ENCODE measurements around the gene FSIP1.

The FSIP1 gene

GRCh38 chr15:39591896-39592315 is 190.7 kb downstream of the FSIP1 start:
- DNase-seq (ENCODE audit: extremely low read depth, low read depth): peak; percentile 30
- TF ChIP-seq CTCF (IDR thresholded peaks at IDR 0.05; ENCODE audit: low read depth, low read length): no peak

- no peak for TF ChIP-seq CTCF (IDR thresholded peaks at IDR 0.05; ENCODE audit: low read depth, low read length)
- peak; percentile 36 for DNase-seq (ENCODE audit: extremely low read depth, low read depth)
Observed at GRCh38 chr15:39591141-39591895, 191.3 kb downstream of the FSIP1 start.

- no peak for TF ChIP-seq CTCF (IDR thresholded peaks at IDR 0.05; ENCODE audit: low read depth, low read length)
- peak; percentile 40 for DNase-seq (ENCODE audit: extremely low read depth, low read depth)
Observed at GRCh38 chr15:39589815-39590644, 192.6 kb downstream of the FSIP1 start.

GRCh38 chr15:39589193-39589814 is 193.3 kb downstream of the FSIP1 start:
- peak; percentile 55 for DNase-seq (ENCODE audit: extremely low read depth, low read depth)
- no peak for TF ChIP-seq CTCF (IDR thresholded peaks at IDR 0.05; ENCODE audit: low read depth, low read length)

DNA sequence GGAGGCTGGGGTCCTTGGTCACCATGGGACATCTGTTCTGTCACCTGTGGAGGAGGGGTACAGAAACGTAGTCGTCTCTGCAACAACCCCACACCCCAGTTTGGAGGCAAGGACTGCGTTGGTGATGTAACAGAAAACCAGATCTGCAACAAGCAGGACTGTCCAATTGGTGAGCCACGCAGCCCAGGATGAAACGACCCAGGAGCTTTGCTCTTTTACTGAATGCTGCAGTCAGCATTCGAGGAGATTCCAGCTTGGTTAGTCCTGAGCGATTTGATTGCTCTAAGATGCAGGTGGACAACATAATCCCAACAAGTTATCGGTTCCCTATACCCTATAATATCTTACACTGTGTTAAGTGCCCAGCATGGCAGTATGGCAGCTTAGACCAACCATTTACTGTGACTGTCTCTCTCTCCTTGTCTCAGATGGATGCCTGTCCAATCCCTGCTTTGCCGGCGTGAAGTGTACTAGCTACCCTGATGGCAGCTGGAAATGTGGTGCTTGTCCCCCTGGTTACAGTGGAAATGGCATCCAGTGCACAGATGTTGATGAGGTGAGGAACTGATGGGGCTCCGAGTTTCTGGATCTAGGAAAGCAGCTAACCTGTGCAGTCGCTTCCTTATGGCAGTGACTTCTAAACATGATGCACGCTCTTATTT is 194.0 kb downstream of the FSIP1 start:
- peak; percentile 59 for DNase-seq (ENCODE audit: extremely low read depth, low read depth)
- TF ChIP-seq CTCF (IDR thresholded peaks at IDR 0.05; ENCODE audit: low read depth, low read length): no peak

GRCh38 chr15:39587731-39588530 is 194.7 kb downstream of the FSIP1 start:
- DNase-seq (ENCODE audit: extremely low read depth, low read depth): peak; percentile 61
- TF ChIP-seq CTCF (IDR thresholded peaks at IDR 0.05; ENCODE audit: low read depth, low read length): no peak
